ENCODE measurements around the gene ELP4.
"Not testable (repeated sequence)": the region's sequence is repeated elsewhere in the genome, so short reads cannot be mapped to it uniquely, and the experiment has no call there.

Gene ELP4

GRCh38 chr11:31535479-31535878 lies 25.9 kb downstream of the ELP4 start:
- no peak for DNase-seq (ENCODE audit: low read depth in 1 of 2, low spot score in 1 of 2)

GRCh38 chr11:31542862-31543261 lies 33.3 kb downstream of the ELP4 start:
- DNase-seq (ENCODE audit: low read depth in 1 of 2, low spot score in 1 of 2), result no peak

GRCh38 chr11:31555938-31556337 lies 46.4 kb downstream of the ELP4 start:
- no peak for DNase-seq (ENCODE audit: low read depth in 1 of 2, low spot score in 1 of 2)

- no peak for DNase-seq (ENCODE audit: low read depth in 1 of 2, low spot score in 1 of 2)
Measured at GRCh38 chr11:31558001-31558400, 48.4 kb downstream of the ELP4 start.

GRCh38 chr11:31560842-31561476 lies 51.4 kb downstream of the ELP4 start:
- DNase-seq (ENCODE audit: low read depth in 1 of 2, low spot score in 1 of 2), result no peak

- not testable (repeated sequence) for DNase-seq (ENCODE audit: low read depth in 1 of 2, low spot score in 1 of 2)
Measured at GRCh38 chr11:31564517-31564916, 55.0 kb downstream of the ELP4 start.

- DNase-seq (ENCODE audit: low read depth in 1 of 2, low spot score in 1 of 2), result not testable (repeated sequence)
Measured at GRCh38 chr11:31574133-31574532, 64.6 kb downstream of the ELP4 start.

- DNase-seq (ENCODE audit: low read depth in 1 of 2, low spot score in 1 of 2), result not testable (repeated sequence)
Measured at GRCh38 chr11:31575764-31576163, 66.2 kb downstream of the ELP4 start.

- DNase-seq (ENCODE audit: low read depth in 1 of 2, low spot score in 1 of 2), result not testable (repeated sequence)
Measured at GRCh38 chr11:31579412-31579811, 69.8 kb downstream of the ELP4 start.

- DNase-seq (ENCODE audit: low read depth in 1 of 2, low spot score in 1 of 2), result no peak
Measured at GRCh38 chr11:31582697-31583096, 73.1 kb downstream of the ELP4 start.

- no peak for DNase-seq (ENCODE audit: low read depth in 1 of 2, low spot score in 1 of 2)
Measured at GRCh38 chr11:31598454-31598853, 88.9 kb downstream of the ELP4 start.

GRCh38 chr11:31601635-31602282 lies 92.2 kb downstream of the ELP4 start:
- DNase-seq (ENCODE audit: low read depth in 1 of 2, low spot score in 1 of 2), result no peak

- DNase-seq (ENCODE audit: low read depth in 1 of 2, low spot score in 1 of 2), result no peak
Measured at GRCh38 chr11:31606893-31607292, 97.3 kb downstream of the ELP4 start.

GRCh38 chr11:31607914-31608313 lies 98.3 kb downstream of the ELP4 start:
- no peak for DNase-seq (ENCODE audit: low read depth in 1 of 2, low spot score in 1 of 2)

GRCh38 chr11:31608995-31609394 lies 99.4 kb downstream of the ELP4 start:
- DNase-seq (ENCODE audit: low read depth in 1 of 2, low spot score in 1 of 2), result no peak

- DNase-seq (ENCODE audit: low read depth in 1 of 2, low spot score in 1 of 2), result no peak
Measured at GRCh38 chr11:31610544-31610943, 101.0 kb downstream of the ELP4 start.

GRCh38 chr11:31617246-31617645 lies 107.7 kb downstream of the ELP4 start:
- DNase-seq (ENCODE audit: low read depth in 1 of 2, low spot score in 1 of 2), result no peak

- DNase-seq (ENCODE audit: low read depth in 1 of 2, low spot score in 1 of 2), result no peak
Measured at GRCh38 chr11:31619980-31620379, 110.4 kb downstream of the ELP4 start.

- no peak for DNase-seq (ENCODE audit: low read depth in 1 of 2, low spot score in 1 of 2)
Measured at GRCh38 chr11:31620434-31620833, 110.9 kb downstream of the ELP4 start.

GRCh38 chr11:31625868-31626267 lies 116.3 kb downstream of the ELP4 start:
- DNase-seq (ENCODE audit: low read depth in 1 of 2, low spot score in 1 of 2), result no peak

- no peak for DNase-seq (ENCODE audit: low read depth in 1 of 2, low spot score in 1 of 2)
Measured at GRCh38 chr11:31628111-31628510, 118.5 kb downstream of the ELP4 start.

- no peak for DNase-seq (ENCODE audit: low read depth in 1 of 2, low spot score in 1 of 2)
Measured at GRCh38 chr11:31636983-31637382, 127.4 kb downstream of the ELP4 start.

GRCh38 chr11:31640611-31641010 lies 131.0 kb downstream of the ELP4 start:
- DNase-seq (ENCODE audit: low read depth in 1 of 2, low spot score in 1 of 2), result no peak

Data from activated T-helper 1 cell treated with anti-CD3 and anti-CD28 coated beads, Interleukin-2, amount 50 U/mL, for 16 hours (primary cell).